SW 1271 (cell line): ENCODE measurements around the gene RAB11FIP4.

Source experiments
- DNase-seq, 2 experiments: peaks; one replicate each; lab custom pipeline; 2025; lab: John Stamatoyannopoulos, UW

The RAB11FIP4 gene

GRCh38 chr17:31405890-31406371, 14.5 kb downstream of the RAB11FIP4 start:
- DNase-seq: no peak

GRCh38 chr17:31408586-31408985, 17.1 kb downstream of the RAB11FIP4 start:
- DNase-seq: no peak

DNA sequence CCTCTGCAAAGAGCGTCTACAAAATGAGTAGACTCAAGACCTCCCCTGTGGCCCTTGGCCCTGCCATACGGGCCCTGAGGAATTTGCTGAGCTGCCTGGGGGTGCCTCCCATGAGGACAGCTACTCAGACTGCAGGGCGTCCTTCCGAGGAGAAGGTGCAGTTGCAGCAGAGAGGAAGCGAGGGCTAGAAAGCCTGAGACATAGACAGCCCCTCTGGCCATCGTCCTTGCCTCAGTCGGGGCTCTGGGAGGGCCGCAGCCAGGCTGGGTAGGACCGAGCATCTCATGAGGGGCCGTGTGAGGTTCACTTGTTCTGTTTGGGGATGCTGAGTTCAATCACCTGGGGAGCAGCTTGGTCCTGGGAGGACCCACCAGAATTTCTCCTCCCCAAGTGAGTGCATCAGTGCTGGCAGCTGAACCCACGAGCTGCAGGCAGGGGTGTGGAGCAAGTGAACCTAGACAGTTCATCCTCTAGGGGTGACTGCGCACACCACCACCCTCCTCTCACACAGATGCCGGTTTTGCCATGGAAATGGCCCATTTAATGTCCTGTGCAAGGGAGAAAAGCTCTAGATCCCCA, 20.3 kb downstream of the RAB11FIP4 start:
- no peak for DNase-seq

- no peak for DNase-seq
These were observed 21.0 kb downstream of the RAB11FIP4 start for GRCh38 chr17:31412511-31412910.

DNA sequence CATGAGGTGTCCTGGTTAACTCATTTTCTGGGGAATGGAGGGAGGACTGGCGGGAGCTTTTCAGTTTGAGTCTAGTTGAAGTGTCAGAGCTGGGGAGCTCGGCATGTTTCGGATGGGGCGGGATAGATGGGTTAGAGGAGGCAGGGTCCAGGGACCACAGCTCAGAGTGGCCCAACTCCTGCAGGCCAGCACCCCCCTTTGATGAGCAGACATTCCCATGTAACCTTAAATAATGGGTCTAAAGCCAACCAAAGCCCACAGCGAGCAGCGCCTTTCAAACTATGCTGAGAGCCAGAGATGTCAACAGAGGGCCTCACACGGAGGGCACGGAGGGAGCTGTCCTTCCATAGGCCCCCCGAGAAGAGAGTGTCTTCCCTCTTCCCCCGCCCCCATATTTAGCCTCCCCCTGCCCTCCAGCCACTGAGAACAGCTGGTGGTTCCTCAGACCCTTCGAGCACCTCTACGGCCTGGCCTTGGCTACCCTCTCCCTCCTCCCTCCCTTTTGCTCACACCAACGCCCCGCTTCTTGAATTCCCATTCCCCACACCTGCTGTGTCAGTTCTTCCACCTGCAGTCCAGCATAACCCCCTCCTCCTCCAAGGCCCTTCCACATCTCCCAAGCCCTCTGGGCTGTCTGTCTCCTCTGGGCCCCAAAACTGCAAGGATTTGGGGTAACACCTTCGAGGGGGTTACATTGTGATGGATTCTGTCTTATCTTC, 21.8 kb downstream of the RAB11FIP4 start:
- no peak for DNase-seq

- DNase-seq: no peak
These were observed 22.5 kb downstream of the RAB11FIP4 start for GRCh38 chr17:31413874-31414549.

DNA sequence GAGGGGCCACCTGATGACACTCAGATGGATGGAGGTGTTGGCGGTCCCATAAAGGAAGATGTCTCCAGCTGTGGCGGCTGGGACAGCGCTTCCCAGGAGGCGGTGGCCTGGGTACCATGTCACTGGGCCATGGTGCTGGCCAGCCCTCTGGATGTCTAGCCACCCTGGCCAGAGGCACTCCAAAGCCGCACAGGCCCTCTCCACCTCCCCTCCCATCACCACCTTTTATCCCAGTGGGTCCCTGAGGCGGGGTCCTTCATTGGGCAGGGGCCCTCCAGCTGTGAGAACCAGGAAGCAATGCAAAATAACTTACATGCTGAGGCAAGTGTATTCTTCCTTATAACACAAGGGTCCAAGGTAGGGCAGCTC, 23.1 kb downstream of the RAB11FIP4 start:
- no peak for DNase-seq

DNA sequence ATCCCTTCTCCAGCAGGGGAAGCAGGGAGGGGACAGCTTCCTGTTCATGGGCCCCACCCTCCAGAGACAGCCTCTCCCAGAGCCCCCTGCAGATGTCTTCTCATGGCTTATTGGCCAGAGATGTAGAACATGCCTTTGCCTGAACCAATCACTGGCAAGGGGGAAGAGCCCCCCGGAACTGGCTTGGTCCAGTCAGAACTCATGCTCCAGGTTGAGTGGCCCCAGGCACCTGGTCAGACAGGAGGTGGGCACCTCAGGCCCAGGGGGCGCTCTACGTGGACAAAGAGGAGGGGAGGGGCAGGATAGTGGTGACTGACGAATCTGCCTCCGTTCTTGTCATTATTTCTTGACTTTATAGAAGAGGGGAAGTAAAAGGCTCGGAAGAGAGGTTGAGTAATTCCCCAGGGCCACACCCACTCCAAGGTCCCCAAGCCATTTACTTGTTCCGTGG, 23.6 kb downstream of the RAB11FIP4 start:
- DNase-seq: no peak

- no peak for DNase-seq
These were observed 24.4 kb downstream of the RAB11FIP4 start for GRCh38 chr17:31415640-31416502.

- DNase-seq: no peak
These were observed 25.0 kb downstream of the RAB11FIP4 start for GRCh38 chr17:31416503-31416923.

DNA sequence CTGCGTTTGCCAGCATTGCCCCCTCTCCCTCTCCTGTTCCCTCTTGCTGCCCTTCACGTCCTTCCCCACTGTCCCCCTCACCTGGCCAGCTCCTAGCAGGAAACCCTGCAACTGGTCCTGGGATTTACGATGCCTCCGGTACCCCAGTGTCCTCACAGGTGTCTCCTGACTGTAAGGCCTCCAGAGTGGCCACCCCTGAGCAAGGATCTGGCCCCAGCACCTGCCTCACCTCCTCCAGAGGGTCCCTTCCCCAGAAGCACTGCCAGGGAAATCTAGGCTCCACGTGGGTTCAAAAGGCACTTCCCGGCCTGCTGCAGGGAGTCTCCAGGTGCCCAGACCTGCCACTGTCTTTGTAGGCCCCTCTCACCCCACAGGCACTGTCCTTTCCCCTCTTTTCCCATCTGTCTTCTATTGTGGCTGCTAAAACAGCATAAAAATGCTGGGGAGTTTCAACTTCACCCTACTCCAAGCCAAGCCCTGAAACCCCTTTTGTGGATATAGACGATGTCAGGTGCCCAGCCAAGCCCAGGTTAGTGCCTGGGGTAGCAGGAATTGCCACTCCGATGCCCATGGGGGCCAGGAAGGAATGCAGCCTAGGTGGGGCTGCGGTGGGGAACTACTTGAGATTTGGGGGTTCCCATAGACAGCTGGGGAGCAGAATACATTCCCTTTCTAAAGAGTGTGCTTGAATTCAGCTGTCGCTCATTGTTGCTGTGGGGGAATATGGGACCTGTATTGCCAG, 25.7 kb downstream of the RAB11FIP4 start:
- no peak for DNase-seq

DNA sequence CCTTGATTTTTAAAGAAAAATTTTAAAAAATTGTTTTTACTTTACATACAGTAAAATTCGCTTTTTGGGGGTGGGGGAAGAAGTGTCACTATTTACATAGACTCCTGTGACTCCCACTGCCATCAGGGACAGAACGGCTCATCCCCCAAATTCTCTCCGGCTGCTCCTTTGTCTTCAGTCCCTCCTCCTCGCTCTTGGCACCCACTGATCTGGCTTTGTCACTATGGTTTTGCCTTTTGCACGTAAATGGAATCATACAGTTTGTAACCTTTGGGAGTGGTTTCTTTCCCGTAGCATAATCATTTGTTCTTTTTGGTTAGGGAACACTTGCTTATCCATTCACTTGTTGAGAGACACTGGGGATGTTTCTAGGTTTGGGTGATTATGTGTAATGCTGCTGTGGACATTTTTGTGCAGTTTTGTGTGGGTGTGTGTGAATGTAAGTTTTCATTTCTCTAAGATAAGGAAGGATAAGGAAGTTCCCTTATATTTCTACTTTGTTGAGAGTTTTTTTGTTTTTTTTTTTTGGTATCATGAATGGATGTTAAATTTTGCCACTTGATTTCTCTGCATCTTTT, 27.4 kb downstream of the RAB11FIP4 start:
- DNase-seq: no peak

DNA sequence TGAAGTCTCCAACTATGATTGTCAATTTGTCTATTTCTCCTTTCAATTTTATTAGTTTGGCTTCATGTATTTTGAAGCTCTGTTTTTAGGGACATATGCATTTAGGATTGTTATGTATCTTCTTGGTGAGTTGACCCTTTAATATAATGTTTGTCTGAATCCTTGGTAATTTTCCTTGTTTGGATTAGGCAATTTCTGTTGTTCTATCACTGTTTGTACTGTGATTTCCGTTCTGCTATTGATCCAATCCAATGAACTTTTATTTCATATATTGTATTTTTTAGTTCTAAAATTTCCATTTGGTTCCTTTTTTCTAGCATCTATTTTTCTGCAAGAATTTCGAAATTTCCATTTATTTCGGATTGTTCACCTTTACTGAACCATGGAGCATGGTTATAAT, 31.0 kb downstream of the RAB11FIP4 start:
- no peak for DNase-seq

DNA sequence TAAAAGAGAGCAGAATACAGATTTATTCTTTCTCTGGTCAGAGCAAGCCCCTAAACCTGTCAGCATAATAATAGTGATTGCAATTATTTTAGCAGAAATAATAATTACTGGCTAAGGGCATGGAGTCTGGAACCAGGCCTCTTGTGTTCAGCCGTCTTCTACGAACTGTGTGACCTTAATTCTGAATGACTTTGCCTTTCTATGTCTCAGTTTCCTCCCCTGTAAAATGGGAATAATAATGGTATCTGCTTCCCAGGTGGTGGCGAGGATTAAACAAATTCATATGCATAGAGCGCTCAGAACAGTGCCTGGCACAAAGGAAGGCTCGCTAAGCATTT, 33.4 kb downstream of the RAB11FIP4 start:
- DNase-seq: no peak

DNA sequence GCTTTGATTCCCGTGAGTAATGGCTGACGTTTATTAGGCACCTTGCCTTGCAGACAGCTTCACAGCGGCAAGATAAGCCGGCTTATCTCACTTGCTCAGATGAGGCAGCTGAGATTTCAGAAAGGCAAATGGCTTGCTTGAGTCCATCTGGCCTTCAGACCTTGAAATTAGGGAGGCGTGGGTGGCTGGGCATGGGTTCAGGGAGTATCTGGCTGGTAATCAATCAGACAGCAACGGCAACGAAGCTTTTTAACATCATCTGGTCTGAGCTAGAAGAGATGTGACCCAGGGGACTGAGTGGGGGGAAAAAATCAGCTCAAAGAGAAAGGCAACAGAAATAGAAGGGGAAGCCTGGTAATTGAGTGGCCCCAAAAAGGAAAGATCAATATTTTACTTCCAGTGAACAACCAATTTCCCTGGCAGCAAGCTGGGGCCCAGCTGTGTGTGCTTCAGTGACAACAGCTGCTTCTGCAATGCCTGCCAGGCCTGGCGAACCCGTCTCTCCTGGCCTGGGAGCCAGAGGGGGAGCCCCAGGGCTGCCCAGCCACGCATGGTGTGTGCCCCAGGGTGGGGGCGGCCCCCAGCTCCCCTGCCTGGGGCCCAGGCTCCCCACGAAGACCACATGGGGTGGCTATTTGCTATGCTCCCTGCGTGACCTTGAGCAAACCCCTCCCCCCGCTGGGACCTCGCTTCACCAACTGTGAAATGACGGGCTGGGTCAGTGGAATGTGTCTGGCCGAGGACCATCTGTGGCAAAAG, 34.0 kb downstream of the RAB11FIP4 start:
- no peak for DNase-seq

GRCh38 chr17:31427684-31428083, 36.2 kb downstream of the RAB11FIP4 start:
- no peak for DNase-seq

DNA sequence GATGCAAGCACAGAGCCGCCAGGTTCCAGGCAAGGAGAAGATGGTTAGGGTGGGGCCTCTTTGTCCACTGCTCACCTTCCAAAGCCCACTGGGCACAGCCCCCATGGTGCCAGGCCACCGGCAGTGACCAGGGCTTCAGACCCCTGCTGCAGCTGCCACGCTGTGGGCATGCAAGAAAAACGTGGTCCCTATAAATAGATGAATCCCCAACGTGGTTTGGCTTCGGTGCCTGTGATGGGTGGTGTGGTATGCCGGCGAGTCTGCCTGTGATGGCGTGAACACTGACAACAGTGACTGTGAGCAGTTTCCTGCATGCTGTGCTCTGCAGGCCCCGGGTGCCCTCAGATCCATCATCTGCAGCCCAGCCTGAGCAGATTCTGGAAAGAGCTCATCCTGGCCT, 36.6 kb downstream of the RAB11FIP4 start:
- DNase-seq: no peak

GRCh38 chr17:31428512-31428911, 37.0 kb downstream of the RAB11FIP4 start:
- DNase-seq: no peak

GRCh38 chr17:31431098-31431851, 39.8 kb downstream of the RAB11FIP4 start:
- DNase-seq: no peak
